ENCODE data around the gene OSBP.

OSBP gene

DNA sequence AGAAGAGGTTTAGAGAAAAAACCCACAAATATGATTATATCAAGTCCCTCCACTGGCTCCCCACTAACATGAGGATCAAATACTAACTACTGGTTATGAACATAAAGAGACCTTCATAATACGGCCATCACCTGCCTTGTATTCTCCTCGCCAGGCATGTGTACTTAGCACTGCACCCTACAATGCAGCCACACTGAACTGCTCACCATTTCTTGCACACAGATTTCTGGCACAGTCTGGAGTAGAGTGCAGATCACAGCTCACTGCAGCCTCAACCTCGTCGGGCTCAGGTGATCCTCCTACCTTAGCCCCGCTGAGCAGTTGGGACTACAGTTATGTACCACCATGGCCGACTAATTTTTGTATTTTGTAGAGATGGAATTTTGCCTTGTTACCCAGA is 13.1 kb downstream of the OSBP start:
- TF ChIP-seq GABPA (IDR thresholded peaks at IDR 0.05; ENCODE audit: low read depth) (no peak), SPI1 (IDR thresholded peaks at IDR 0.05; ENCODE audit: borderline replicate concordance, low read depth) (no peak), POLR2AphosphoS5 (IDR thresholded peaks at IDR 0.05; ENCODE audit: low read depth) (no peak)
- TF ChIP-seq, protein P1, sequence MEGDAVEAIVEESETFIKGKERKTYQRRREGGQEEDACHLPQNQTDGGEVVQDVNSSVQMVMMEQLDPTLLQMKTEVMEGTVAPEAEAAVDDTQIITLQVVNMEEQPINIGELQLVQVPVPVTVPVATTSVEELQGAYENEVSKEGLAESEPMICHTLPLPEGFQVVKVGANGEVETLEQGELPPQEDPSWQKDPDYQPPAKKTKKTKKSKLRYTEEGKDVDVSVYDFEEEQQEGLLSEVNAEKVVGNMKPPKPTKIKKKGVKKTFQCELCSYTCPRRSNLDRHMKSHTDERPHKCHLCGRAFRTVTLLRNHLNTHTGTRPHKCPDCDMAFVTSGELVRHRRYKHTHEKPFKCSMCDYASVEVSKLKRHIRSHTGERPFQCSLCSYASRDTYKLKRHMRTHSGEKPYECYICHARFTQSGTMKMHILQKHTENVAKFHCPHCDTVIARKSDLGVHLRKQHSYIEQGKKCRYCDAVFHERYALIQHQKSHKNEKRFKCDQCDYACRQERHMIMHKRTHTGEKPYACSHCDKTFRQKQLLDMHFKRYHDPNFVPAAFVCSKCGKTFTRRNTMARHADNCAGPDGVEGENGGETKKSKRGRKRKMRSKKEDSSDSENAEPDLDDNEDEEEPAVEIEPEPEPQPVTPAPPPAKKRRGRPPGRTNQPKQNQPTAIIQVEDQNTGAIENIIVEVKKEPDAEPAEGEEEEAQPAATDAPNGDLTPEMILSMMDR (IDR thresholded peaks at IDR 0.05; ENCODE audit: insufficient read depth, low read length): no peak
- TF ChIP-seq, protein P2, sequence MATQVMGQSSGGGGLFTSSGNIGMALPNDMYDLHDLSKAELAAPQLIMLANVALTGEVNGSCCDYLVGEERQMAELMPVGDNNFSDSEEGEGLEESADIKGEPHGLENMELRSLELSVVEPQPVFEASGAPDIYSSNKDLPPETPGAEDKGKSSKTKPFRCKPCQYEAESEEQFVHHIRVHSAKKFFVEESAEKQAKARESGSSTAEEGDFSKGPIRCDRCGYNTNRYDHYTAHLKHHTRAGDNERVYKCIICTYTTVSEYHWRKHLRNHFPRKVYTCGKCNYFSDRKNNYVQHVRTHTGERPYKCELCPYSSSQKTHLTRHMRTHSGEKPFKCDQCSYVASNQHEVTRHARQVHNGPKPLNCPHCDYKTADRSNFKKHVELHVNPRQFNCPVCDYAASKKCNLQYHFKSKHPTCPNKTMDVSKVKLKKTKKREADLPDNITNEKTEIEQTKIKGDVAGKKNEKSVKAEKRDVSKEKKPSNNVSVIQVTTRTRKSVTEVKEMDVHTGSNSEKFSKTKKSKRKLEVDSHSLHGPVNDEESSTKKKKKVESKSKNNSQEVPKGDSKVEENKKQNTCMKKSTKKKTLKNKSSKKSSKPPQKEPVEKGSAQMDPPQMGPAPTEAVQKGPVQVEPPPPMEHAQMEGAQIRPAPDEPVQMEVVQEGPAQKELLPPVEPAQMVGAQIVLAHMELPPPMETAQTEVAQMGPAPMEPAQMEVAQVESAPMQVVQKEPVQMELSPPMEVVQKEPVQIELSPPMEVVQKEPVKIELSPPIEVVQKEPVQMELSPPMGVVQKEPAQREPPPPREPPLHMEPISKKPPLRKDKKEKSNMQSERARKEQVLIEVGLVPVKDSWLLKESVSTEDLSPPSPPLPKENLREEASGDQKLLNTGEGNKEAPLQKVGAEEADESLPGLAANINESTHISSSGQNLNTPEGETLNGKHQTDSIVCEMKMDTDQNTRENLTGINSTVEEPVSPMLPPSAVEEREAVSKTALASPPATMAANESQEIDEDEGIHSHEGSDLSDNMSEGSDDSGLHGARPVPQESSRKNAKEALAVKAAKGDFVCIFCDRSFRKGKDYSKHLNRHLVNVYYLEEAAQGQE (IDR thresholded peaks at IDR 0.05; ENCODE audit: insufficient replicate concordance, low read depth): no peak
- no peak overlapping the region for H3K4me3 ChIP-seq (replicated peaks; ENCODE audit: insufficient read depth, low read length)
- no peaks in the 10 kb centered on the region for H3K27me3 ChIP-seq (ENCODE audit: insufficient read depth, poor library complexity, severe bottlenecking)
- no peak for DNase-seq (ENCODE audit: low read depth in 1 of 2, low spot score in 1 of 2)
- no peak overlapping the region for H3K27ac ChIP-seq (replicated peaks)

DNA sequence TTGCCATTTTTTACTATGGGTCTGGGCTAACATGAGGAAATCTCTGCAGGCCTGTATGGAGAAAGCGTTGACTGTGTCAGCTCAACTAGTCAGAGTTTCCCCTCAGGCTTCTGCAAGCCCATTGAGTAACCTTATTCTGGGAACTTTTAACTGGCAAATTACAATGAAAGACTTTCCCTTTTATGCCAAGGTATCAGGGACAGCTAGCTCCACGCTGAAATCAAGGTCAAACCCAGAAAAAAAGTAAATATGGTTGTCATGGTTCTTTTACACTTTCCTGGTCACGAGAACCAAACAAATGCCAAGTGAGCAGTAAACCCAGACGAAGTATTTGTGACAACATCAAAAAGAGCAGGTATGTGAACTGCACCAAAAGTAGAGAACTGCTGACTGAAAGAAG is 13.8 kb downstream of the OSBP start:
- Histone ChIP-seq H3K27me3 (ENCODE audit: insufficient read depth, poor library complexity, severe bottlenecking) (no peaks in the 10 kb centered on the region), H3K27ac (replicated peaks) (no peak overlapping the region), H3K4me3 (replicated peaks; ENCODE audit: insufficient read depth, low read length) (no peak overlapping the region)
- TF ChIP-seq POLR2AphosphoS5 (IDR thresholded peaks at IDR 0.05; ENCODE audit: low read depth) (no peak), GABPA (IDR thresholded peaks at IDR 0.05; ENCODE audit: low read depth) (no peak), SPI1 (IDR thresholded peaks at IDR 0.05; ENCODE audit: borderline replicate concordance, low read depth) (no peak)
- TF ChIP-seq, protein P2 (IDR thresholded peaks at IDR 0.05; ENCODE audit: insufficient replicate concordance, low read depth): no peak
- TF ChIP-seq, protein P1 (IDR thresholded peaks at IDR 0.05; ENCODE audit: insufficient read depth, low read length): no peak
- no peak for DNase-seq (ENCODE audit: low read depth in 1 of 2, low spot score in 1 of 2)

DNA sequence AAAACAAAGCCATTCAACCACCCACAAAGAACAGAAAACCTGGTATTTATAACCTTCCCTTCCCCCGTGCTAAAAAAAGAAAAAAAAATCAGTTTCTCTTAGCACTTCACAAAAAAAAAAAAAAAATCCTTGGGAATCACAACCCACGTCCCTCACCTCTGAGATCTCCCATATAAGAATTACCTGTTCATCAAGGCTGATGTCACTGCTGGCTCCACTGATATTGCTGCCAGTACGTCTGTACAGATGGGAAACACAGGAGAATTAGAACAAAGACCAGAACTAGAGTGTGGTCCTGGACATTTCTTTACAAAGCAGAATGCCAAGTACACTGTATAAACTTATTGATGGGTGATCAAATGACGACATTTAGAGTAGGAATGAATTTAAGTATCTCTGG is 14.9 kb downstream of the OSBP start:
- no peak overlapping the region for H3K27ac ChIP-seq (replicated peaks)
- DNase-seq (ENCODE audit: low read depth in 1 of 2, low spot score in 1 of 2): no peak
- TF ChIP-seq GABPA (IDR thresholded peaks at IDR 0.05; ENCODE audit: low read depth) (no peak), POLR2AphosphoS5 (IDR thresholded peaks at IDR 0.05; ENCODE audit: low read depth) (no peak)
- H3K27me3 ChIP-seq (ENCODE audit: insufficient read depth, poor library complexity, severe bottlenecking): no peaks in the 10 kb centered on the region
- H3K4me3 ChIP-seq (replicated peaks; ENCODE audit: insufficient read depth, low read length): no peak overlapping the region

DNA sequence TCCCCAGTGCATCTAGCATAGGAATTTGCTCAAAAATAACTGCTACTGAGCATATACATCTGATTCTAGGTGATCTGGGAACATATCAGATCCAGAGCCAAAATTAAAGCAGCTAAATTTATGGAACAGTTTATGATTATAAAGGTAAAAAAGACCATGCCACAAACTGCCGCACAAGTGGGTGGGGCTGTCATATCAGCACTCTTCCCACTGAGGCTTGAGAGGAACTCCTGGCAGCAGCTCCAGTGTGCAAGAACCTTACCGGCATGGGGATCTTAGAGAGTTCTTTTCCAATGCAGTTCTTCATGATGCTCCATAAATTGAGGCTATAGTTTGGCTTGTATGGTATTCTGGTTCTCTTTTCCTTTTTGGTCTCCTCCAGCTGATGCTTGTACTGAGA is 15.3 kb downstream of the OSBP start:
- TF ChIP-seq, protein P1 (IDR thresholded peaks at IDR 0.05; ENCODE audit: insufficient read depth, low read length): no peak
- TF ChIP-seq POLR2AphosphoS5 (IDR thresholded peaks at IDR 0.05; ENCODE audit: low read depth): no peak
- no peak for TF ChIP-seq SPI1 (IDR thresholded peaks at IDR 0.05; ENCODE audit: borderline replicate concordance, low read depth)
- TF ChIP-seq GABPA (IDR thresholded peaks at IDR 0.05; ENCODE audit: low read depth): no peak
- H3K27me3 ChIP-seq (ENCODE audit: insufficient read depth, poor library complexity, severe bottlenecking): no peaks in the 10 kb centered on the region
- no peak for DNase-seq (ENCODE audit: low read depth in 1 of 2, low spot score in 1 of 2)
- no peak overlapping the region for H3K27ac ChIP-seq (replicated peaks)
- no peak overlapping the region for H3K4me3 ChIP-seq (replicated peaks; ENCODE audit: insufficient read depth, low read length)
